Measurements from ENCODE around the gene ZNF227.
A peak's percentile ranks its signal among the peaks of the same experiment; 100 is the strongest.
"Not testable (repeated sequence)": the region's sequence is repeated elsewhere in the genome, so short reads cannot be mapped to it uniquely, and the experiment has no call there.

The ZNF227 gene

DNA sequence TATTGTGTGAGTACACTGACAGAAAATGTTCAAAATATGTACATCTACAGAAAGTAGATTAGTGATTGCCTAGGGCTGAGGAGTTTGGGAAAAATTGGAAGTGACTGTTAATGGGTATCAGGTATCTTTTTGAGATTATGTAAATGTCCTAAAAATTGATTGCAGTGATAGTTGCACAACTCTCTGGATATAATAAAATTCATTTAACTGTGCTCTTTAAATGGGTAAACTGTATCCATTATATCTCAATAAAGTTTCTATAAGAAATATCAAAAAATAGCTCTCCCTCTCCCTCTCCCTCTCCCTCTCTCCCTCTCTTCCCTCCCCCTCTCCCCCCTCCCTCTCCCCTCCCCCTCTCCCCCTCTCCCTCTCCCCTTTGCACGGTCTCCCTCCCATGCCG lies 9.4 kb upstream of the ZNF227 start:
- H3K9me3 ChIP-seq (ENCODE audit: control insufficient read depth, insufficient read depth, low read length) = no peaks in the 10 kb centered on the region
- H3K4me1 ChIP-seq (ENCODE audit: control insufficient read depth, insufficient read depth, low read length) = no peaks in the 10 kb centered on the region
- no peaks in the 10 kb centered on the region for H3K36me3 ChIP-seq (ENCODE audit: control insufficient read depth, insufficient read depth, low read length)
- H3K9ac ChIP-seq (ENCODE audit: low read depth, low read length) = no peak overlapping the region
- H3K4me3 ChIP-seq (ENCODE audit: low read depth, low read length) = no peak overlapping the region
- H3K27me3 ChIP-seq (ENCODE audit: control insufficient read depth, insufficient read depth, low read length) = no peaks in the 10 kb centered on the region

DNA sequence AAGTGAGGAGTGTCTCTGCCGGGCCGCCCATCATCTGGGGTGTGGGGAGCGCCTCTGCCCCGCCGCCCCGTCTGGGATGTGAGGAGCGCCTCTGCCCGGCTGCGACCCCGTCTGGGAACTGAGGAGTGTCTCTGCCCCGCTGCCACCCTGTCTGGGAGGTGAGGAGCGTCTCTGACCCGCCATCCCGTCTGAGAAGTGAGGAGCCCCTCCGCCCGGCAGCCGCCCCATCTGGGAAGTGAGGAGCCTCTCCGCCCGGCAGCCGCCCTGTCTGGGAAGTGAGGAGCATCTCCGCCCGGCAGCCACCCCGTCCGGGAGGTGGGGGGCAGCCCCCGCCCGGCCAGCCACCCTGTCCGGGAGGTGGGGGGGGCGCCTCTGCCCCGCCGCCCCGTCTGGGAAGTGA lies 8.5 kb upstream of the ZNF227 start:
- H3K9me3 ChIP-seq (ENCODE audit: control insufficient read depth, insufficient read depth, low read length); H3K27me3 ChIP-seq (ENCODE audit: control insufficient read depth, insufficient read depth, low read length); H3K4me1 ChIP-seq (ENCODE audit: control insufficient read depth, insufficient read depth, low read length); H3K4me3 ChIP-seq (ENCODE audit: low read depth, low read length); H3K9ac ChIP-seq (ENCODE audit: low read depth, low read length); H3K36me3 ChIP-seq (ENCODE audit: control insufficient read depth, insufficient read depth, low read length): not testable (repeated sequence)

DNA sequence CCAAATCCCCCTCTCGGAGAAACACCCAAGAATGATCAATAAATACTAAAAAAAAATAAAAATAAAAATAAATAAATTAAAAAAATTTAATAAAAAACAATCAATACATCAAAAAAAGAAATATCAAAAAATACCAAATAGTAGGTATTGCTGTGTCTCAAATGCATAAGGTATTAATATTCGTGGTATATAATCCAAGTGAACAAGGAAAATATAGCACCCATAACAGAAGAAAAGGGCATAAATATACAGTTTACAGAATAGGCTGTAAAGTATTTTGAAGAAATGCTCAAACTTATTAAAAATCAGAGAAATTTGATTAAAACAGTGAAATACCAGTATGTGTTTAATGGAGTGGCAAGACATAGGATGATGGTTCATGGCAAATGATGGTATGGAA lies 7.6 kb upstream of the ZNF227 start:
- H3K4me1 ChIP-seq (ENCODE audit: control insufficient read depth, insufficient read depth, low read length) = no peaks in the 10 kb centered on the region
- H3K27me3 ChIP-seq (ENCODE audit: control insufficient read depth, insufficient read depth, low read length) = no peaks in the 10 kb centered on the region
- H3K36me3 ChIP-seq (ENCODE audit: control insufficient read depth, insufficient read depth, low read length) = no peaks in the 10 kb centered on the region
- no peak overlapping the region for H3K4me3 ChIP-seq (ENCODE audit: low read depth, low read length)
- no peaks in the 10 kb centered on the region for H3K9me3 ChIP-seq (ENCODE audit: control insufficient read depth, insufficient read depth, low read length)
- H3K9ac ChIP-seq (ENCODE audit: low read depth, low read length) = no peak overlapping the region

DNA sequence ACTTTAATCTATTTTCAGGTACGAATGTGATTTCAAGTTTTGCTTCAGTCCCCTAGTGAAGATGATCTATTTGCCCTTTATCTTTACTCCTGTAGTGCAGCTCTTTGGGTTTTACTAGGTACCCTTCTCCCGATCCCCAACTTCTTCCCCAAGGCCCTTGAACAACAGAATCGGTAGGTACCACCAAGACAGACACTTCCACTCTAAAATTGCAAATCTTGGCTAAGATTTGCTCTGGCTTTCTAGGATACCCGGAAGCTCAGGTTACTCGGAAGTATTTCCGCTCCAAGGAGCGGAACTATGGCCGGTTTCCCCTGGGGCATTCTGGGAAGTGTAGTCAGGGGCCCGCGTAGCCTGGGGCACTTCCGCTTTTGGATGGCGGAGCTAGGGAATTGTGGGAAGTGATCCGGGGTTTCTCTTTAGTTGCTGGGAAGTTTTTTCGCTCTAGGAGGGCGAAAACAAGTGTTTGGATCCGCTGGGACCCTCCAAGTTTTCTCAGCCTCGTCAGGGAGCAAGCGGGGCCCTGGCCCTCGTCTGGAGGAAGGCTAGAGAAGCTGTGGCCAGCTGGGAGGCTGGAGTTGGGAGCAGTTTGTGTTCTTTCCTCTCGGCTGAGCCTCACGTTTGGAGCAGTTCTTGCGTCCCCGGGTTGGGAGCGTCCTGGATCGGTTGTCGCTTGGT lies 5.1 kb upstream of the ZNF227 start:
- Histone ChIP-seq H3K9ac (ENCODE audit: low read depth, low read length) (peak overlapping the region; percentile 88), H3K27me3 (ENCODE audit: control insufficient read depth, insufficient read depth, low read length) (no peaks in the 10 kb centered on the region), H3K9me3 (ENCODE audit: control insufficient read depth, insufficient read depth, low read length) (no peaks in the 10 kb centered on the region), H3K4me1 (ENCODE audit: control insufficient read depth, insufficient read depth, low read length) (no peaks in the 10 kb centered on the region), H3K36me3 (ENCODE audit: control insufficient read depth, insufficient read depth, low read length) (no peaks in the 10 kb centered on the region), H3K4me3 (ENCODE audit: low read depth, low read length) (peak overlapping the region; percentile 95)

DNA sequence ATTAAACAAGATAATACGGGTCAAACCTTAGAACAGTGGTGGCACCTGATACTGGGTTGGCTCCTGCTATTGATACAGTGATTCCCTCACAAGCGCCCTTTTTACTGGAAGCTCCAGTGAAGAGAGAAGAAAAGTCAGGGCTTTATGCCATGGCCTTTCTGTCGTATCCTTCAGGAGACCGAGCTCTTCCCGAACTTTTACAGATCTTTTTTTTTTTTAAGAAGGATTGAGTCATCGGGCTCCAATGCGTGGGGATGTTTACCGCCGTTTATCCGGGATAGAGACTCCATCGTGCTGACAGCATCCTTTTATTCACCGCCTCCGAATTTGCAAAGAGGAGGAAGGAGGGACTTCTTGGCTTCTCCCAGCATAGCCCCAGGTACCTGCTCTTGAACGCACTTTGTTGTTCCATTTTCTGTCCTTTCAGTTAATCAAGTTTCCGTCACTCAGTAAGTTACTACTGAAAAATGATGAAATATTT lies 574 bp downstream of the ZNF227 start:
- Histone ChIP-seq H3K9ac (ENCODE audit: low read depth, low read length) (peak overlapping the region; percentile 96), H3K4me1 (ENCODE audit: control insufficient read depth, insufficient read depth, low read length) (no peaks in the 10 kb centered on the region), H3K4me3 (ENCODE audit: low read depth, low read length) (peak overlapping the region; percentile 89), H3K36me3 (ENCODE audit: control insufficient read depth, insufficient read depth, low read length) (no peaks in the 10 kb centered on the region), H3K27me3 (ENCODE audit: control insufficient read depth, insufficient read depth, low read length) (no peaks in the 10 kb centered on the region), H3K9me3 (ENCODE audit: control insufficient read depth, insufficient read depth, low read length) (no peaks in the 10 kb centered on the region)

DNA sequence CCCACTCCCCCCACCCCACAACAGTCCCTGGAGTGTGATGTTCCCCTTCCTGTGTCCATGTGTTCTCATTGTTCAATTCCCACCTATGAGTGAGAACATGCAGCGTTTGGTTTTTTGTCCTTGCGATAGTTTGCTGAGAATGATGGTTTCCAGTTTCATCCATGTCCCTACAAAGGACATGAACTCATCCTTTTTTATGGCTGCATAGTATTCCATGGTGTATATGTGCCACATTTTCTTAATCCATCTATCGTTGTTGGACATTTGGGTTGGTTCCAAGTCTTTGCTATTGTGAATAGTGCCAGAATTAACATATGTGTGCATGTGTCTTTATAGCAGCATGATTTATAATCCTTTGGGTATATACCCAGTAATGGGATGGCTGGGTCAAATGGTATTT lies 7.6 kb downstream of the ZNF227 start:
- H3K9ac ChIP-seq (ENCODE audit: low read depth, low read length); H3K27me3 ChIP-seq (ENCODE audit: control insufficient read depth, insufficient read depth, low read length); H3K4me3 ChIP-seq (ENCODE audit: low read depth, low read length); H3K9me3 ChIP-seq (ENCODE audit: control insufficient read depth, insufficient read depth, low read length); H3K36me3 ChIP-seq (ENCODE audit: control insufficient read depth, insufficient read depth, low read length); H3K4me1 ChIP-seq (ENCODE audit: control insufficient read depth, insufficient read depth, low read length): not testable (repeated sequence)

DNA sequence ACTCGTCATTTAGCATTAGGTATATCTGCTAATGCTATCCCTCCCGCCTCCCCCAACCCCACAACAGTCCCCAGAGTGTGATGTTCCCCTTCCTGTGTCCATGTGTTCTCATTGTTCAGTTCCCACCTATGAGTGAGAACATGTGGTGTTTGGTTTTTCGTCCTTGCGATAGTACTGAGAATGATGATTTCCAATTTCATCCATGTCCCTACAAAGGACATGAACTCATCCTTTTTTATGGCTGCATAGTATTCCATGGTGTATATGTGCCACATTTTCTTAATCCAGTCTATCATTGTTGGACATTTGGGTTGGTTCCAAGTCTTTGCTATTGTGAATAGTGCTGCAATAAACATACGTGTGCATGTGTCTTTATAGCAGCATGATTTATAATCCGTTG lies 8.4 kb downstream of the ZNF227 start:
- H3K4me3 ChIP-seq (ENCODE audit: low read depth, low read length); H3K9ac ChIP-seq (ENCODE audit: low read depth, low read length); H3K4me1 ChIP-seq (ENCODE audit: control insufficient read depth, insufficient read depth, low read length); H3K36me3 ChIP-seq (ENCODE audit: control insufficient read depth, insufficient read depth, low read length); H3K27me3 ChIP-seq (ENCODE audit: control insufficient read depth, insufficient read depth, low read length); H3K9me3 ChIP-seq (ENCODE audit: control insufficient read depth, insufficient read depth, low read length): not testable (repeated sequence)

DNA sequence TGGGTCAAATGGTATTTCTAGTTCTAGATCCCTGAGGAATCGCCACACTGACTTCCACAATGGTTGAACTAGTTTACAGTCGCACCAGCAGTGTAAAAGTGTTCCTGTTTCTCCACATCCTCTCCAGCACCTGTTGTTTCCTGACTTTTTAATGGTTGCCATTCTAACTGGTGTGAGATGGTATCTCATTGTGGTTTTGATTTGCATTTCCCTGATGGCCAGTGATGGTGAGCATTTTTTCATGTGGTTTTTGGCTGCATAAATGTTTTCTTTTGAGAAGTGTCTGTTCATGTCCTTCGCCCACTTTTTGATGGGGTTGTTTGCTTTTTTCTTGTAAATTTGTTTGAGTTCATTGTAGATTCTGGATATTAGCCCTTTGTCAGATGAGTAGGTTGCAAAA lies 9.0 kb downstream of the ZNF227 start:
- H3K36me3 ChIP-seq (ENCODE audit: control insufficient read depth, insufficient read depth, low read length); H3K27me3 ChIP-seq (ENCODE audit: control insufficient read depth, insufficient read depth, low read length); H3K9me3 ChIP-seq (ENCODE audit: control insufficient read depth, insufficient read depth, low read length); H3K4me1 ChIP-seq (ENCODE audit: control insufficient read depth, insufficient read depth, low read length); H3K4me3 ChIP-seq (ENCODE audit: low read depth, low read length); H3K9ac ChIP-seq (ENCODE audit: low read depth, low read length): not testable (repeated sequence)

DNA sequence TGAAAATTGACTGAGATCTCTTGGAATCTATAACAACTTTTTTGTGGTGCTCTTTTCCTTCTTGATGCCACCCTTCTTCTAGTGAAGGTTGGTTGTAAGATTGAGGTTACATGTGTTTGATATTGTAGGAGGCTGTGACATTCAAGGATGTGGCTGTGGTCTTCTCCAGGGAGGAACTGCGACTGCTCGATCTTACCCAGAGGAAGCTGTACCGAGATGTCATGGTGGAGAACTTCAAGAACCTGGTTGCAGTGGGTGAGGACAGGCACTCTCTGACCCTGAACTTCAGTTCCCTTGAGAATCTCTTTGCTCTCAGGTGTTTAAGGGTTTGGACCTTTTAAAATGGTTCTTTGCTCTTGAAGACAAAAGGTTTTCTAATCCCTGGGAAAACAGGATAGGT lies 16.0 kb downstream of the ZNF227 start:
- Histone ChIP-seq H3K4me1 (ENCODE audit: control insufficient read depth, insufficient read depth, low read length) (no peaks in the 10 kb centered on the region), H3K9ac (ENCODE audit: low read depth, low read length) (no peak overlapping the region), H3K27me3 (ENCODE audit: control insufficient read depth, insufficient read depth, low read length) (no peaks in the 10 kb centered on the region), H3K9me3 (ENCODE audit: control insufficient read depth, insufficient read depth, low read length) (no peaks in the 10 kb centered on the region), H3K36me3 (ENCODE audit: control insufficient read depth, insufficient read depth, low read length) (peaks cover 14% of the 10 kb centered on the region), H3K4me3 (ENCODE audit: low read depth, low read length) (no peak overlapping the region)

DNA sequence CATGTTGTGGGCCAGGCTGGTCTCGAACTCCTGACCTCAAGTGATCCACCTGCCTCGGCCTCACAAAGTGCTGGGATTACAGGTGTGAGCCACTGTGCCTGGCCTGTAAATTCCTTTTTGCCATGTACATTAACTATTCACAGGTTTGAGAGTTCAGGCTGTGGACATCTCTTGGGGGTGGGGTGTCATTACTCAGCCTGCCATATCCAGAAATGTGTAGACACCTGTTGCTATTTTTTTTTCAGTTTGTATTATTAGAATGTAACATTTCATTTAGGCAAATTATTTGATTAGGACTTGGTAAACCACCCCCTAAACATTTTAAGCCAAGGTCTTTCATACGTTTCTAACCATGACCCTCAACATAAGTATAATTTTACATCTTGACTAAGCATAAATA lies 20.5 kb downstream of the ZNF227 start:
- H3K9ac ChIP-seq (ENCODE audit: low read depth, low read length) = no peak overlapping the region
- no peaks in the 10 kb centered on the region for H3K27me3 ChIP-seq (ENCODE audit: control insufficient read depth, insufficient read depth, low read length)
- no peaks in the 10 kb centered on the region for H3K9me3 ChIP-seq (ENCODE audit: control insufficient read depth, insufficient read depth, low read length)
- no peak overlapping the region for H3K4me3 ChIP-seq (ENCODE audit: low read depth, low read length)
- H3K4me1 ChIP-seq (ENCODE audit: control insufficient read depth, insufficient read depth, low read length) = no peaks in the 10 kb centered on the region
- H3K36me3 ChIP-seq (ENCODE audit: control insufficient read depth, insufficient read depth, low read length) = peaks cover 31% of the 10 kb centered on the region

DNA sequence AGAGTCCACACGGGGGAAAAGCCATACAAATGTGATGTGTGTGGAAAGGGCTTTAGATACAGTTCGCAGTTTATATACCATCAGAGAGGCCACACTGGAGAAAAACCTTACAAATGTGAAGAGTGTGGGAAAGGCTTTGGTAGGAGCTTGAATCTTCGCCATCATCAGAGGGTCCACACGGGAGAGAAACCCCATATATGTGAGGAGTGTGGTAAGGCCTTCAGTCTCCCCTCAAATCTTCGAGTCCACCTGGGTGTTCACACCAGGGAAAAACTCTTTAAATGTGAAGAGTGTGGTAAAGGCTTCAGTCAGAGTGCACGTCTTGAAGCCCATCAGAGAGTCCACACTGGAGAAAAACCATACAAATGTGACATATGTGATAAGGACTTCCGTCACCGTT lies 24.1 kb downstream of the ZNF227 start:
- Histone ChIP-seq H3K4me3 (ENCODE audit: low read depth, low read length) (no peak overlapping the region), H3K4me1 (ENCODE audit: control insufficient read depth, insufficient read depth, low read length) (no peaks in the 10 kb centered on the region), H3K9ac (ENCODE audit: low read depth, low read length) (no peak overlapping the region), H3K27me3 (ENCODE audit: control insufficient read depth, insufficient read depth, low read length) (no peaks in the 10 kb centered on the region), H3K9me3 (ENCODE audit: control insufficient read depth, insufficient read depth, low read length) (no peaks in the 10 kb centered on the region), H3K36me3 (ENCODE audit: control insufficient read depth, insufficient read depth, low read length) (peaks cover 24% of the 10 kb centered on the region)

DNA sequence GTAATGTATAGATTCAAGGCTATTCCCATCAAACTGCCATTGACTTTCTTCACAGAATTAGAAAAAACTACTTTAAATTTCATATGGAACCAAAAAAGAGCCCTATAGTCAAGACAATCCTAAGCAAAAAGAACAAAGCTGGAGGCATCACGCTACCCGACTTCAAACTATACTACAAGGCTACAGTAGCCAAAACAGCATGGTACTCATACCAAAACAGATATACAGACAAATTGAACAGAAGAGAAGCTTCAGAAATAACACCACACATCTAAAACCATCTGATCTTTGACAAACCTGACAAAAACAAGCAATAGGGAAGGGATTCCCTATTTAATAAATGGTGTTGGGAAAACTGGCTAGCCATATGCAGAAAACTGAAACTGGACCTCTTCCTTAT lies 40.0 kb downstream of the ZNF227 start:
- H3K36me3 ChIP-seq (ENCODE audit: control insufficient read depth, insufficient read depth, low read length) = not testable (repeated sequence)

More for the DNA sequence above, 40.0 kb downstream of the ZNF227 start:
- H3K4me1 ChIP-seq (ENCODE audit: control insufficient read depth, insufficient read depth, low read length); H3K9ac ChIP-seq (ENCODE audit: low read depth, low read length); H3K9me3 ChIP-seq (ENCODE audit: control insufficient read depth, insufficient read depth, low read length); H3K4me3 ChIP-seq (ENCODE audit: low read depth, low read length); H3K27me3 ChIP-seq (ENCODE audit: control insufficient read depth, insufficient read depth, low read length): not testable (repeated sequence)
